Caco-2 (cell line): ENCODE data around the gene DOK7. TPM values are rescaled to one million over a fixed set of nuclear protein-coding genes. Genes with fewer than 3 reads are reported as not detected.

Source experiments
- BruUV-seq: library from RNA; stranded (reverse); fragments of 400-500 nt; replicated peaks from 2 replicates; lab custom pipeline; 2021; lab: Mats Ljungman, UMichigan
- CTCF ChIA-PET: fragments of 300-600 bp; sonication (Branson Sonifier 250); formaldehyde crosslinking; loops from one replicate; lab custom pipeline; 2022; ENCODE audit warnings: antibody characterized with exemption; lab: Charles Lee
- POLR2A ChIA-PET: fragments of 300-600 bp; sonication (Branson Sonifier 250); formaldehyde crosslinking; loops from one replicate; lab custom pipeline; 2022; ENCODE audit warnings: antibody characterized with exemption; lab: Charles Lee
- DNase-seq, 2 experiments: peaks; one replicate each; pipeline versions ENCODE4 v3.0.0 to v3.0.0-alpha.2; 2020 to 2022
- H3K27me3 ChIP-seq: replicated peaks from 2 replicates; pipeline ENCODE4 v1.6.0; 2011; ENCODE audit warnings: low read length; ENCODE audit not compliant: control insufficient read depth, insufficient read depth
- H3K36me3 ChIP-seq: 2 replicates; pipeline ENCODE4 v1.5.1; 2011; ENCODE audit warnings: low read length; ENCODE audit not compliant: control insufficient read depth, insufficient read depth
- H3K4me1 ChIP-seq: fragments of 250-450 bp; sonication (Bioruptor Pico); 2 replicates; pipeline ENCODE4 v1.5.1; 2020; ENCODE audit warnings: mild to moderate bottlenecking
- H3K4me3 ChIP-seq: 2 replicates; pipeline ENCODE4 v1.5.1; 2011; ENCODE audit warnings: low read depth, mild to moderate bottlenecking, control low read depth, low read length
- H3K9me3 ChIP-seq: fragments of 250-450 bp; sonication (Bioruptor Pico); 2 replicates; pipeline ENCODE4 v1.5.1; 2020; ENCODE audit warnings: mild to moderate bottlenecking, moderate library complexity
- H3K27ac Mint-ChIP-seq: one replicate; pipeline ENCODE4 v1.8.0; 2022; ENCODE audit warnings: mixed read lengths; ENCODE audit not compliant: unreplicated experiment
- H3K27me3 Mint-ChIP-seq: one replicate; pipeline ENCODE4 v1.8.0; 2022; ENCODE audit warnings: mixed read lengths; ENCODE audit not compliant: insufficient read depth, unreplicated experiment
- H3K36me3 Mint-ChIP-seq: one replicate; pipeline ENCODE4 v1.8.0; 2022; ENCODE audit warnings: mild to moderate bottlenecking, mixed read lengths; ENCODE audit not compliant: insufficient read depth, unreplicated experiment
- H3K4me1 Mint-ChIP-seq: one replicate; pipeline ENCODE4 v1.8.0; 2022; ENCODE audit warnings: low read depth, mixed read lengths; ENCODE audit not compliant: unreplicated experiment
- H3K4me3 Mint-ChIP-seq: one replicate; pipeline ENCODE4 v1.8.0; 2022; ENCODE audit warnings: mild to moderate bottlenecking, moderate library complexity, mixed read lengths; ENCODE audit not compliant: unreplicated experiment
- H3K9me3 Mint-ChIP-seq: one replicate; pipeline ENCODE4 v1.8.0; 2022; ENCODE audit warnings: mixed read lengths; ENCODE audit not compliant: unreplicated experiment
- intact Hi-C: fragments of 100-400 bp; cut with micrococcal nuclease; formaldehyde crosslinking; loops from one replicate; pipeline ENCODE4 v1.10.0; 2022; ENCODE audit not compliant: unreplicated experiment
- total RNA-seq: library from RNA; stranded (reverse); gene quantifications from 2 replicates; pipeline ENCODE4 v1.2.3, GENCODE V29; 2022
- TF ChIP-seq, protein P1 (sequence below), 2 experiments: fragments of 200-600 bp in 1 of 2; IDR thresholded peaks; 1 replicate in 1 of 2; 2 replicates in 1 of 2; pipeline versions ENCODE4 v1.5.1 to v1.8.0; 2011 to 2022; ENCODE audit warnings: antibody characterized with exemption in 1 of 2, control low read depth in 1 of 2, inconsistent platforms in 1 of 2, low read depth in 1 of 2, low read length in 1 of 2, mild to moderate bottlenecking in 1 of 2, moderate library complexity in 1 of 2; ENCODE audit not compliant: insufficient read depth in 1 of 2, severe bottlenecking in 1 of 2, unreplicated experiment in 1 of 2

Gene DOK7
- total RNA-seq, 1 experiment from 2014 or later, result 0.29 TPM

DNA sequence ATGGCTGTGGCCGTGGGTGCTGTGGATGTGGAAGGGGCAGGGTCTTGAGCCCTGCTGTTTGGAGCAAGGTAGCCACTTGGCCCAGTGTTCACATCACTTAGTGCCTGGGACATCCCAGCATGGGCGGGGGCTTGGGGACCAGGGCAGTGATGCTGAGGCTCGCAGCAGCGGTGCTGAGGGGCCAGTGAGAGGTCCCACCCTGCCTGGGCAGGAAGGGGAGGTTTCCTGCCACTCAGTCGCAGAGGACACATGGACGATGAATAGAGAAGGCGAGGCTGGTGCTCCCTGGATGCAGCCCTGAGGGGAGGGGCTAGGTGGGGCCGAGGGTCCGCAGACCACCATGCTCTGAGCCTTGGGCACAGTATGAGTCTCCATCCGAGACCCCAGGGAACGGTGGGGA, 25.7 kb downstream of the DOK7 start:
- no peak overlapping the region for H3K27ac Mint-ChIP-seq
- ChIA-PET POLR2A (no interaction called here), CTCF (no interaction called here)
- Histone ChIP-seq H3K36me3 (no peaks in the 10 kb centered on the region), H3K27me3 (no peaks in the 10 kb centered on the region; the same call in 1 of the 2 replicates), H3K4me3 (no peak overlapping the region), H3K4me1 (peaks cover 19% of the 10 kb centered on the region), H3K9me3 (no peaks in the 10 kb centered on the region)
- intact Hi-C loops, result no loop called here
- no TSS peak for BruUV-seq
- no peak overlapping the region for H3K4me3 Mint-ChIP-seq
- H3K27me3 Mint-ChIP-seq, result peaks cover 18% of the 10 kb centered on the region
- peaks cover 32% of the 10 kb centered on the region for H3K36me3 Mint-ChIP-seq
- no peaks in the 10 kb centered on the region for H3K4me1 Mint-ChIP-seq
- DNase-seq, result no peak
- H3K9me3 Mint-ChIP-seq, result no peaks in the 10 kb centered on the region
- TF ChIP-seq, protein P1, sequence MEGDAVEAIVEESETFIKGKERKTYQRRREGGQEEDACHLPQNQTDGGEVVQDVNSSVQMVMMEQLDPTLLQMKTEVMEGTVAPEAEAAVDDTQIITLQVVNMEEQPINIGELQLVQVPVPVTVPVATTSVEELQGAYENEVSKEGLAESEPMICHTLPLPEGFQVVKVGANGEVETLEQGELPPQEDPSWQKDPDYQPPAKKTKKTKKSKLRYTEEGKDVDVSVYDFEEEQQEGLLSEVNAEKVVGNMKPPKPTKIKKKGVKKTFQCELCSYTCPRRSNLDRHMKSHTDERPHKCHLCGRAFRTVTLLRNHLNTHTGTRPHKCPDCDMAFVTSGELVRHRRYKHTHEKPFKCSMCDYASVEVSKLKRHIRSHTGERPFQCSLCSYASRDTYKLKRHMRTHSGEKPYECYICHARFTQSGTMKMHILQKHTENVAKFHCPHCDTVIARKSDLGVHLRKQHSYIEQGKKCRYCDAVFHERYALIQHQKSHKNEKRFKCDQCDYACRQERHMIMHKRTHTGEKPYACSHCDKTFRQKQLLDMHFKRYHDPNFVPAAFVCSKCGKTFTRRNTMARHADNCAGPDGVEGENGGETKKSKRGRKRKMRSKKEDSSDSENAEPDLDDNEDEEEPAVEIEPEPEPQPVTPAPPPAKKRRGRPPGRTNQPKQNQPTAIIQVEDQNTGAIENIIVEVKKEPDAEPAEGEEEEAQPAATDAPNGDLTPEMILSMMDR (IDR thresholded peaks at IDR 0.05; ENCODE audit: insufficient read depth in 1 of 2, low read depth in 1 of 2, low read length in 1 of 2, severe bottlenecking in 1 of 2, unreplicated experiment in 1 of 2), result no peak

DNA sequence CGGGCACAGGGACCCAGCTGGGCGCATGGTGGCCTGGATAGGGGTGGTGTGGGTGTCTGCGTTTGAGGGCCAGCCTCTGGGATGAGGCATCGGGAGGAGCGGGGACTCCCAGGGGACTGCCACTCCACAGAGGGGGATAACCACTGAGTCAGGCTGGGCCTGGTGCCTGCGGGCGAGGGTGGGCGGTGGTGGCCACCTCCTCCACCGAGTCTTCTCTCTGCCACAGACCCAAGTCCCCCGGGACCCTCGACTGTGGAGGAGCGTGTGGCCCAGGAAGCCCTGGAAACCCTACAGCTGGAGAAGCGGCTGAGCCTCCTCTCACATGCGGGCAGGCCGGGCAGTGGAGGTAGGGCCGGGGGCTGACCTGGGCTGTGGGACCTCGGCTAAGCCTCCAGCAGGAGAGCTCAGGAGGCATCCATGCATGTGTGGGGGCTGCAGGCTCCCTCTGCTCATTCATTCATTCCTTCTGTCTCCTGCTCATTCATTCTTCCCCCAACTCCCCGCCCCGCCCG, 26.4 kb downstream of the DOK7 start:
- Mint-ChIP-seq H3K36me3 (peaks cover 34% of the 10 kb centered on the region), H3K9me3 (no peaks in the 10 kb centered on the region), H3K27ac (no peak overlapping the region), H3K4me1 (no peaks in the 10 kb centered on the region), H3K27me3 (peaks cover 18% of the 10 kb centered on the region), H3K4me3 (no peak overlapping the region)
- Histone ChIP-seq H3K9me3 (no peaks in the 10 kb centered on the region), H3K4me1 (peaks cover 15% of the 10 kb centered on the region), H3K27me3 (no peaks in the 10 kb centered on the region; the same call in 1 of the 2 replicates), H3K36me3 (no peaks in the 10 kb centered on the region), H3K4me3 (no peak overlapping the region)
- no peak for DNase-seq
- POLR2A ChIA-PET, result no interaction called here
- TF ChIP-seq, protein P1 (IDR thresholded peaks at IDR 0.05; ENCODE audit: insufficient read depth in 1 of 2, low read depth in 1 of 2, low read length in 1 of 2, severe bottlenecking in 1 of 2, unreplicated experiment in 1 of 2), result no peak
- CTCF ChIA-PET, result interaction anchor here (0.6 kb wide), 1 partner anchor 9 kb away, joined by 3 read pairs; no protein-coding TSS in a partner anchor
- BruUV-seq, result no TSS peak
- intact Hi-C loops, result no loop called here

DNA sequence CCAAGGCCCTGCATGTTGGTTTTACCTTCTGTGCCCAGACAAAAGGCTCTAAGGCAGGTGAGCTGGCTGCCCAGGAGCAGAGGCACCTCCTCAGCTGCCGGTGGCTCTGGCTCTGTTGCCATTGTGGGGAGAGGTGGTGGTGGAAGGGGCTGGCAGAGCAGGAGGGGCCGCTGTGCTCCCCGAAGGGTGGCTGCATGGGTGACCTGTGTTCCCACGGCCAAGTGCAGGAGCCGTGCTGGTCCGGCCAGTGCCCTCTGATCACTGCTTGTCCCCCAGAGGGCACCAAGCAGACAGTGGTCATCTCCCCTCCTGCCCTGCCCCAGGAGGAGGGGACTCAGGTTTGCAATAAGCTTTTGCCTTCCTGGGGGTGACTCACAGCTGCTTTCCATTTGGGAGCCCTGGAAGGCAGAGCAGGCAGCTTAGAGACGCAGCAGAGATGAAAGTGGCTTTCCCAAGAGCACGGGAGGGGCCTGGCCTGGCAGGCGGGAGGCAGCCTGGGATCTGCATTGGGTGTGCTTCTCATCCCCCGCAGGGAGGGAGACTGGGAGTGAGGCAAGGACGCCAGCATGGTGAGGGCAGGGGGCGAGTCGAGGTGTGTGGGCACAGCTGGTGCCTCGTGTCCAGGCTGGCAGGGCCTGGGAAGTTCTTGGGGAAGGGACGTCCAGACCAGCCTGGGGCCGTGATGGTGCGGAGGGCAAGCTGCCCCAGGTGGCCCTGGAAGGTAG, 28.7 kb downstream of the DOK7 start:
- Mint-ChIP-seq H3K9me3 (no peaks in the 10 kb centered on the region), H3K4me3 (no peak overlapping the region), H3K4me1 (no peaks in the 10 kb centered on the region), H3K27ac (peak overlapping the region; percentile 70), H3K27me3 (peaks cover 15% of the 10 kb centered on the region), H3K36me3 (peaks cover 51% of the 10 kb centered on the region)
- Histone ChIP-seq H3K36me3 (no peaks in the 10 kb centered on the region), H3K4me3 (no peak overlapping the region), H3K27me3 (no peaks in the 10 kb centered on the region), H3K4me1 (0 out of 2 replicates have a peak, but pooled peaks cover 3% of the 10 kb centered on the region), H3K9me3 (no peaks in the 10 kb centered on the region)
- ChIA-PET CTCF (no interaction called here), POLR2A (interaction anchor here (0.6 kb wide), 2 partner anchors 187 to 464 kb away, joined by 3 to 7 read pairs; no protein-coding TSS in a partner anchor)
- intact Hi-C loops, result no loop called here
- TF ChIP-seq, protein P1 (IDR thresholded peaks at IDR 0.05; ENCODE audit: insufficient read depth in 1 of 2, low read depth in 1 of 2, low read length in 1 of 2, severe bottlenecking in 1 of 2, unreplicated experiment in 1 of 2), result no peak
- DNase-seq, result no peak
- BruUV-seq, result no TSS peak
